HUES48 (cell line): ENCODE results near the gene RGS1.
A peak's percentile ranks its signal among the peaks of the same experiment; 100 is the strongest.
"Not testable (repeated sequence)": the region's sequence is repeated elsewhere in the genome, so short reads cannot be mapped to it uniquely, and the experiment has no call there.

Experiments used
- H3K27ac ChIP-seq: one replicate; pipeline ENCODE4 v1.7.0; 2013; ENCODE audit warnings: low read depth, low read length, inconsistent platforms
- H3K27me3 ChIP-seq: 2 replicates; pipeline ENCODE4 v1.6.1; 2013; ENCODE audit warnings: mild to moderate bottlenecking, low read length; ENCODE audit not compliant: control insufficient read depth, insufficient read depth
- H3K36me3 ChIP-seq: 2 replicates; pipeline ENCODE4 v1.6.1; 2013; ENCODE audit warnings: low read length; ENCODE audit not compliant: control insufficient read depth, insufficient read depth
- H3K4me1 ChIP-seq: 2 replicates; pipeline ENCODE4 v1.6.1; 2013; ENCODE audit warnings: mild to moderate bottlenecking, low read length; ENCODE audit not compliant: control insufficient read depth, insufficient read depth
- H3K4me3 ChIP-seq: 2 replicates; pipeline ENCODE4 v1.5.1; 2013; ENCODE audit warnings: mild to moderate bottlenecking, low read depth, low read length
- H3K9ac ChIP-seq: 2 replicates; pipeline ENCODE4 v1.6.1; 2013; ENCODE audit warnings: mild to moderate bottlenecking, low read depth, low read length, moderate library complexity
- H3K9me3 ChIP-seq: 2 replicates; pipeline ENCODE4 v1.6.1; 2013; ENCODE audit warnings: low read length; ENCODE audit not compliant: control insufficient read depth, insufficient read depth

The RGS1 gene, protein sequence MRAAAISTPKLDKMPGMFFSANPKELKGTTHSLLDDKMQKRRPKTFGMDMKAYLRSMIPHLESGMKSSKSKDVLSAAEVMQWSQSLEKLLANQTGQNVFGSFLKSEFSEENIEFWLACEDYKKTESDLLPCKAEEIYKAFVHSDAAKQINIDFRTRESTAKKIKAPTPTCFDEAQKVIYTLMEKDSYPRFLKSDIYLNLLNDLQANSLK

DNA sequence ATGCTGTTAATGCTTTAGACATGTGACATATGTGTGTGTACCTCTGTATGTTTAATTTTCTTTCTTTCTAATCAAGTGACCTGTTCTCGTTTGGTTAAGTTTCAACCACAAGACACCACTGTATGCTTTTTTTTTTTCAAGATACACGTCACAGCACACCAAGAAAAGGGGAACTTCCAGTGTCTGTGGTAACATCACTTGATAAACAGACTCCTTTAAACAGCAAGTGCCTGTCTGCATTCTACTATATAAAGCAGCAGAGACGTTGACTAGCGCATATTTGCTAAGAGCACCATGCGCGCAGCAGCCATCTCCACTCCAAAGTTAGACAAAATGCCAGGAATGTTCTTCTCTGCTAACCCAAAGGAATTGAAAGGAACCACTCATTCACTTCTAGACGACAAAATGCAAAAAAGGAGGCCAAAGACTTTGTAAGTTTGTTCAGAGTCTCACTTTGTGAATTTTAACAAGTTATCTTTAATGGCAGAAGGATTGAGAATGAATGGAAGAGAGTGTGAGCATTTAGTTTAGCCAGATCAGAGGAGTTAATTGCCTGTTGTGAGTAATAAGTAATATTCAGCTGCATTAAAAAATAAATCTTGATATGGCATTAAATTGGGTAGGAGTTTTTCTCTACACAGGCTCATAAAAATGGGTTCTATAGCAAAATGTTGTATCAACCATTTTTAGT, at the start of gene RGS1:
RGS1 (plus strand) TSS at position 275 of the 691 bp plus-strand sequence; CDS start at position 295, 20 bp downstream.
- Histone ChIP-seq H3K27me3 (no peaks in the 10 kb centered on the region), H3K9me3 (no peaks in the 10 kb centered on the region), H3K27ac (no peak within 1 kb of the TSS), H3K36me3 (no peaks in the 10 kb centered on the region), H3K9ac (no peak within 1 kb of the TSS), H3K4me3 (no peak within 1 kb of the TSS), H3K4me1 (peaks cover 16% of the 10 kb centered on the region; the same call in 1 of the 2 replicates)

DNA sequence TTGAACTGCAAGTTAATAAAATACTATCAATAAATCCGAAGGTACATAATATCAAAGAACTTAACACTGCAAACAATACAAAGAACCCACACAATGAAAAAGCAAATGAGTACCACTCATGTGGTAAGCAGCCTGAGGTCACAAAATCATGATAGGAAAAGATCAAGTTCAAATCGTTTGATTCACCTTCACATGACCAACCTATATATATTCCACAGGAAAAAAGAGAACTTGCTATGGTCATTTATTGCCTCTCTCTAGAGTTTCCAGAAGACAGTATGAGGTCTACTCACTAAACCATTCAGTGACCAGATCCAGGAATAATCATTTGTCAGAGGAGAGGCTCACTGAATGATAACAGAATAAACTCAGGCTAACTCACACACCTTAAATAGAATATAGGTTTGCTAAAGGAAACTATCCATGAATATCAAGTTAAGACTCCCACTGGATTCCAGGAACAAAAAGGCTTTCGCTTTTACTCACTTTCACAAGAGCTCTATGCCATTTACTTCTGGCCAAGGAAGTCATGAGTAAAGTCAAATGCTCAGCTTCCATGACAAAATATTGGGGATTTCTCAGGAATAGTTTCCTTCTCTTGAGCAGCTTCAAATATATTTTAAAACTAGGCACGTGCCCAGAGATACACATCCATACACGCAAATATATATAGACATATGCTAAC, 48.3 kb upstream of the RGS1 start:
- H3K9ac ChIP-seq = no peak overlapping the region
- no peaks in the 10 kb centered on the region for H3K36me3 ChIP-seq
- peaks cover 24% of the 10 kb centered on the region for H3K4me1 ChIP-seq
- H3K9me3 ChIP-seq = no peaks in the 10 kb centered on the region
- H3K4me3 ChIP-seq = no peak overlapping the region
- H3K27ac ChIP-seq = no peak overlapping the region
- no peaks in the 10 kb centered on the region for H3K27me3 ChIP-seq

DNA sequence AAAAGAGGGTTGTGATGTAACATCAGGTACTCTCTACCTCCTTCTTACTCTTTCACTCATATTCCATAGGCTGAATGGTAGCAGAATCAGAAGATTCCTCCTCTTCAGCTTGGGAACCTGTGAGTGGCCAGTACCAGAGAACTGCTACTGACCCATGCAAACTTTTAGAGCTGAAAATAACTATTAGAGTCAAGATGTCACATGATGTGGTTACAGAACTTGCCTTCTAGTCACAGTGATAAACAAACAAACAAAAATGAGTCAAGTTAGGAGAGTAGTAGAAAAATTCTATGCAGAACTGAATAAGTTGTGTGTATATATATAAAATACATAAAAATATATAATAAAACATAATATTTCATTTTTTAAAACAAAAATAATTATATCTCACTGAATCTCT, 47.6 kb upstream of the RGS1 start:
- no peaks in the 10 kb centered on the region for H3K9me3 ChIP-seq
- no peak overlapping the region for H3K9ac ChIP-seq
- no peak overlapping the region for H3K4me3 ChIP-seq
- no peaks in the 10 kb centered on the region for H3K27me3 ChIP-seq
- H3K36me3 ChIP-seq = no peaks in the 10 kb centered on the region
- no peak overlapping the region for H3K27ac ChIP-seq
- peaks cover 24% of the 10 kb centered on the region for H3K4me1 ChIP-seq

DNA sequence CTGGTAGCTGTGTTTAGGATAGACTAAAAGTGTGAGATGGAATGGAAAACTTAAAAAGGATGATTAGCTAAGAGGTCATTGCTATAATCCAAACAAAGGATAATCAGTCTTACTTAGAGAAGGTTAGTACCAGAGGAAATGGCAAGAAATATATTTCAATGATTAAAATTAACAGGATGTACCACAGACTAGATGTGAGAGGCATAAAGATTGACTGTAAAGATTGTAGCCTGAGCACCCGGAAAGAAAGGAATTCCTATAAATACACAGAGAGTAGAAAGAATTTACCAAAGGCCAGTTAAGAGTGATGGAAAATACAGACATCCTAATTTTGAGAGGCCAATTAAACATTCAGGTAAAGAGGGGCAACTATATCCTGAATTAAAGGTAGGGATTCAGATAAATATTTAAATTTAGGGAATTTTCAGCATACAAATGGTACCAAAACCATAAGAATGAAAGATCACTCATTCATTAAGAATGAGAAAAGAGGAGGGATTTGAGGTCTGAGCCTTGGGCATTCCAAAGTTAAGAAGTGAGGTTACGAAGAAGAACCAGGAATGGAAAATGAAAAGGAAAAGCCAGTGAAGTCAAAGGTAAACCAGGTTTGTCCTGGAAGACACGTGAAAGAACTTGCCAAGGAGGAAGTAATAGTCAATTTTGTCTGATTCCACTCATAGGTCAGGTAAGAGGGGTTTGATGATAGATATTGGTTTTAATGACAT, 46.4 kb upstream of the RGS1 start:
- Histone ChIP-seq H3K36me3 (no peaks in the 10 kb centered on the region), H3K27ac (no peak overlapping the region), H3K4me3 (peak overlapping the region; percentile 6; the same call in 1 of the 2 replicates), H3K9me3 (no peaks in the 10 kb centered on the region), H3K9ac (peak overlapping the region; percentile 32; the same call in 1 of the 2 replicates), H3K27me3 (no peaks in the 10 kb centered on the region), H3K4me1 (peaks cover 24% of the 10 kb centered on the region)

DNA sequence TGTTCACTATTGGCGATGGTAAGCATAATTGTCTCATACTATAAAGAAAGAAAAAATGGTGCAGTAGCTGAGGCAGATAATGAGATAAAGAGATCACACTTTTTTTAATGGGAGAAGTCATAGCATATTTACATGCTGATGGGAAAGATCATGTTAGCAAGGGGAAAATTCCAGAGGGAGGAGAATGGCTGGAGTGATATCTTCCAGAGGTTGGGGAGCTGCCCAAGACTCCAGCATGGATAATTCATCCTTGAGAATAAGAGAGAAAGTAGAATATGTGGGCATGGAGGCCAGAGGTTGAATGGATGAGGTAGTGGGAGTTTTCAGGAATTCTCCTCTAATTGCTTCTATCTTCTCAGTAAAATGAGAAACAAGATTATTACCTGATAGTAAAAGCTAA, 45.8 kb upstream of the RGS1 start:
- Histone ChIP-seq H3K4me1 (peaks cover 24% of the 10 kb centered on the region), H3K36me3 (no peaks in the 10 kb centered on the region), H3K27ac (no peak overlapping the region), H3K9me3 (no peaks in the 10 kb centered on the region), H3K27me3 (no peaks in the 10 kb centered on the region), H3K4me3 (peak overlapping the region; percentile 6; the same call in 1 of the 2 replicates), H3K9ac (no peak overlapping the region)

DNA sequence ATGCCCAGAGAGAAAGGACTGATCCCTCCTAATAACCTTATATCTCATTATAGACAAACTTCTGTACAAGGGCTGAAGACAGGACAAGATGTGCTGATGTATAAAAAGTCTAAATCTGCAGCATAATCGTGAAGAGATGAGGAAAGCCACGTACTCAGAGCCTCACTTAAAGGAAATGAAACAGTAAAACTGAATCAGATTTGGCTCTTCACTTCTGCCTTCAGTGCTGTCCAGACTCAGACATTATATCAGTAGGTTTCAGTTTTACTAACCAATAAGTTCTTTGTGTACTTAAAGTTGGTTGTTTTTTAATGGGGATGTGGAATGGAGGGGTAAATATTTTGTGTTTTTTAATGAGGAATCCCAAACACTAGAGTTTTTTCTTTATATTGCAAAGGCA, 45.3 kb upstream of the RGS1 start:
- H3K4me3 ChIP-seq = no peak overlapping the region
- no peaks in the 10 kb centered on the region for H3K27me3 ChIP-seq
- H3K27ac ChIP-seq = no peak overlapping the region
- H3K4me1 ChIP-seq = peaks cover 24% of the 10 kb centered on the region
- H3K36me3 ChIP-seq = no peaks in the 10 kb centered on the region
- no peak overlapping the region for H3K9ac ChIP-seq
- H3K9me3 ChIP-seq = no peaks in the 10 kb centered on the region

DNA sequence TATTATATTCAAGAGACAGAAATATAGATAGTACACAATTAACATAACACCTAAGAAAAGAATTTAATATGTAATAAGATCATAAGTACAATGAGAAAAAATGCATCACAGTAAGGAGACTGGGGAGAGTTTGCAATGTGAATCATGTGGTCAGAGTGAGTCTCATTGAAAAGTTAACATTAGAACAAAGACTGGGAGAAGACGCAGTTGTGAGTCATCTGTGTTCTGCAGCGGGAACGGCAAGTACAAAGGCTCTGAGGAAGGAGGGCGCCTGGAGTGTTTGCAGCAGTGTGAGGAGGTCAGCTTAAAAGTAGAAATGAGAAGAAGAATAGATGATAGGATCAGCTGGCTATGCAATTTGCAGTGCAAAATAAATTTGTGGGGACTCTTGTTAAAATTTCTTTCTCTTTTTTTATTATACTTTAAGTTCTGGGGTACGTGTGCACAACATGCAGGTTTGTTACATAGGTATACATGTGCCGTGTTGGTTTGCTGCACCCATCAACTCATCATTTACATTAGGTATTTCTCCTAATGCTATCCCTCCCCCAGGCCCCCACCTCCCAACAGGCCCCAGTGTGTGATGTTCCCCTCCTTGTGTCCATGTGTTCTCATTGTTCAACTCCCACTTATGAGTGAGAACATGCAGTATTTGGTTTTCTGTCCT, 44.4 kb upstream of the RGS1 start:
- H3K9me3 ChIP-seq, H3K27me3 ChIP-seq, H3K36me3 ChIP-seq, H3K4me3 ChIP-seq, H3K9ac ChIP-seq: not testable (repeated sequence)
- peaks cover 24% of the 10 kb centered on the region for H3K4me1 ChIP-seq
- peak overlapping the region; percentile 35 for H3K27ac ChIP-seq

DNA sequence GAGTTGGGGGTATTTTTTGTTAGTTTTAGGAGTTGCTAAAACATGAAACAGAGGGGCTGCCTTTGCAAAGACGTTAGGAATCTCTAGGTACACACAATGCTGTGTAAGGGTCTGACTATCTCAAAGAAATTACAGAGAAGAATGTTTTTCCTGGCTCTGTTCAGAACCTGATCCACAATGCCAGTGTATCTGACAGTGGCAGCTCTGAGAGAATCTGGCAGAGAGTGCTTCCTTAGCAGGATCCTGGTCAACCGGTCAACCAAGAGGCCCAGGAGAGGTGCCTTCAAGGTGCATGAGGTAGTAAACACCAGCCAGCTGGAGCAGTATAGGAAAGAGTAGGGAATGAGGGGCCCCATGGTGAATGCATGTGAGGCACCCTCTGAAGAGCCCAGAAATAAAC, 40.9 kb upstream of the RGS1 start:
- Histone ChIP-seq H3K36me3 (no peaks in the 10 kb centered on the region), H3K27me3 (no peaks in the 10 kb centered on the region), H3K4me1 (peaks cover 22% of the 10 kb centered on the region), H3K27ac (no peak overlapping the region), H3K9me3 (no peaks in the 10 kb centered on the region; the same call in 1 of the 2 replicates), H3K4me3 (no peak overlapping the region), H3K9ac (no peak overlapping the region)

DNA sequence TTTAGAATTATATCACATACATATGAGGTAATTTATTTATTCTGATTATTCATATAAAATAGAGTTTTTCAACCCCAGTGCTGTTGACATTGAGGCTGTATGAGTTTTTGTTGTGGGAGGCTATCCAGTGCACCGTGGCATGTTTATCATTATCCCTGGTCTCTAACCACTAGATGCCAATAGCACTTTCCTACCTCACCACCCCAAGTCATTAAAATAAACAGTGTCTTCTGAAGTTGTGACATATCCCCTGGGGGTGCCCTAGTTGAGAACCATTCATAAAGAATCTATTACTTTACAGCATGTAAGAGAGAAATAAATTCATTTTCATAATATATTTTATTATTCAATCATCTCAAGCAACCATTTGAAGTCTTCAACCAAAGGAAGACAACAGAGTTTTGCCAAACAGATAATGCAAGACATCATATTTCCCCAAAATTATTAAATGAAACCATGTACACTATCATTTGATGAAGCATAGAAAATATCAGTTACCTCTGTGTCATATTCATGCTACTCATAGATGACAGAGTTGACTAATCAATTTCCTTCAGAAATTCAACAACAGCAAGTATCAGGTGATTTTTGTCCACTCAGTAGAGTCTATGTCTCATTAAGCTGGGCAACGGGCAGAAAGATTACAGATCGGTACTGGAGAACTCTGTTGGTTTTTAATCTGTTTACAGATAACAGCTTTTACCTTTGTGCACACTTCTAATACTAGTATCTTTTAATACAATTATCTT, 39.5 kb upstream of the RGS1 start:
- Histone ChIP-seq H3K4me1 (peaks cover 17% of the 10 kb centered on the region), H3K9ac (no peak overlapping the region), H3K27me3 (no peaks in the 10 kb centered on the region), H3K9me3 (no peaks in the 10 kb centered on the region; the same call in 1 of the 2 replicates), H3K4me3 (no peak overlapping the region), H3K36me3 (no peaks in the 10 kb centered on the region), H3K27ac (no peak overlapping the region)
